Keratinocyte (primary cell): ENCODE data around the gene URAD. TPM values are rescaled to one million over a fixed set of nuclear protein-coding genes. Genes with fewer than 3 reads are reported as not detected.

ENCODE experiments used
- DNase-seq: peaks from one replicate; pipeline ENCODE4 v3.0.0-alpha.2; 2011; ENCODE audit warnings: low read depth, missing footprints, low spot score
- FAIRE-seq: peaks from 2 replicates; lab custom pipeline; 2011; peaks lifted over from hg19 to GRCh38; lab: Jason Lieb, UNC
- H2AFZ ChIP-seq: 2 replicates; pipeline ENCODE4 v1.6.0; 2012; ENCODE audit warnings: low read length, control low read depth, inconsistent platforms; ENCODE audit not compliant: control insufficient read depth
- H3K27ac ChIP-seq: 2 replicates; pipeline ENCODE4 v1.5.1; 2011; ENCODE audit warnings: low read length; ENCODE audit not compliant: control insufficient read depth, insufficient read depth
- H3K27me3 ChIP-seq: 3 replicates; pipeline ENCODE4 v1.6.0; 2011; ENCODE audit warnings: low read length; ENCODE audit not compliant: control insufficient read depth, insufficient read depth; ENCODE audit errors: extremely low read depth
- H3K36me3 ChIP-seq, 2 experiments: 2 replicates in 1 of 2; 3 replicates in 1 of 2; pipeline ENCODE4 v1.5.1; 2011; ENCODE audit warnings: low read length in 2 of 2, mild to moderate bottlenecking in 1 of 2; ENCODE audit not compliant: control insufficient read depth in 2 of 2, insufficient read depth in 2 of 2; ENCODE audit errors: extremely low read depth in 1 of 2
- H3K4me1 ChIP-seq: 3 replicates; pipeline ENCODE4 v1.5.1; 2011; ENCODE audit warnings: low read length; ENCODE audit not compliant: control insufficient read depth, insufficient read depth; ENCODE audit errors: extremely low read depth
- H3K4me2 ChIP-seq: 3 replicates; pipeline ENCODE4 v1.6.0; 2011; ENCODE audit warnings: low read depth, low read length; ENCODE audit not compliant: control insufficient read depth, insufficient read depth; ENCODE audit errors: extremely low read depth
- H3K4me3 ChIP-seq, 3 experiments: fragments of 200-600 bp in 1 of 3; sonication (generic) in 1 of 3; 2 replicates in 2 of 3; 3 replicates in 1 of 3; pipeline ENCODE4 v1.5.1; 2011 to 2016; ENCODE audit warnings: low read length in 3 of 3, mild to moderate bottlenecking in 3 of 3, control low read depth in 2 of 3, inconsistent platforms in 1 of 3, low read depth in 1 of 3, mixed read lengths in 1 of 3, mixed run types in 1 of 3, moderate library complexity in 1 of 3; ENCODE audit not compliant: control insufficient read depth in 2 of 3, insufficient read depth in 2 of 3; ENCODE audit errors: extremely low read depth in 1 of 3
- H3K79me2 ChIP-seq: 2 replicates; pipeline ENCODE4 v1.6.0; 2012; ENCODE audit warnings: low read length; ENCODE audit not compliant: control insufficient read depth, insufficient read depth
- H3K9ac ChIP-seq: 3 replicates; pipeline ENCODE4 v1.6.0; 2011; ENCODE audit warnings: low read length; ENCODE audit not compliant: control insufficient read depth, insufficient read depth; ENCODE audit errors: extremely low read depth
- H3K9me1 ChIP-seq: 3 replicates; pipeline ENCODE4 v1.6.0; 2011; ENCODE audit warnings: low read length; ENCODE audit not compliant: control insufficient read depth, insufficient read depth; ENCODE audit errors: extremely low read depth
- H3K9me3 ChIP-seq: 2 replicates; pipeline ENCODE4 v1.5.1; 2012; ENCODE audit warnings: low read depth, low read length; ENCODE audit not compliant: control insufficient read depth
- H4K20me1 ChIP-seq: 3 replicates; pipeline ENCODE4 v1.6.0; 2011; ENCODE audit warnings: low read length; ENCODE audit not compliant: control insufficient read depth, insufficient read depth; ENCODE audit errors: extremely low read depth
- EZH2 ChIP-seq: IDR thresholded peaks from one replicate; pipeline ENCODE4 v1.6.1; 2012; ENCODE audit warnings: inconsistent platforms, mild to moderate bottlenecking, low read length, moderate library complexity
- dilution Hi-C: fragments of 300-500 bp; cut with MboI; formaldehyde crosslinking; loops from one replicate; pipeline ENCODE4 v1.7.0; 2020; ENCODE audit warnings: low sequenced_read_pairs; ENCODE audit not compliant: extremely low pct_ligation_motif_present
- polyA plus RNA-seq, 5 experiments: library from polyadenylated mRNA; depleted of rRNA in 3 of 5; stranded (reverse) in 3 of 5; stranded (forward) in 1 of 5; unstranded in 1 of 5; fragments of >200 nt; gene quantifications; 1 replicate in 1 of 5; 2 replicates in 3 of 5; 3 replicates in 1 of 5; pipeline versions ENCODE4 v1.2.1 to v1.2.3, GENCODE V29; 2011 to 2012; ENCODE audit warnings: missing spikeins in 2 of 5, low read depth in 1 of 5, low replicate concordance in 1 of 5
- TF ChIP-seq, protein P1 (sequence below), 3 experiments: IDR thresholded peaks in 1 of 3; conservative IDR thresholded peaks in 1 of 3; optimal IDR thresholded peaks in 1 of 3; 2 replicates in 2 of 3; 3 replicates in 1 of 3; pipeline versions ENCODE3 to v1.5.1; 2011; ENCODE audit warnings: low read length in 3 of 3, mild to moderate bottlenecking in 3 of 3, moderate library complexity in 2 of 3, control low read depth in 1 of 3, inconsistent platforms in 1 of 3; ENCODE audit not compliant: insufficient read depth in 2 of 3; ENCODE audit errors: extremely low read depth in 1 of 3

The URAD gene
- polyA plus RNA-seq, 1 donor (not counting 4 experiments of a cell fraction or from before 2014, with no cell fraction given): not detected

- FAIRE-seq: no peak
- Histone ChIP-seq H3K4me2 (no peak overlapping the region), H4K20me1 (no peaks in the 10 kb centered on the region), H3K9ac (no peak overlapping the region), H3K9me1 (no peaks in the 10 kb centered on the region), H3K4me3 (no peak overlapping the region), H3K9me3 (no peaks in the 10 kb centered on the region), H3K36me3 (no peaks in the 10 kb centered on the region), H3K79me2 (no peaks in the 10 kb centered on the region), H3K4me1 (no peaks in the 10 kb centered on the region), H3K27ac (no peak overlapping the region), H3K27me3 (peaks cover 100% of the 10 kb centered on the region), H2AFZ (no peak overlapping the region)
- dilution Hi-C loops: loop anchor here (25.0 kb wide), 1 partner anchor 133 kb away; no protein-coding TSS in a partner anchor
- TF ChIP-seq, protein P1, sequence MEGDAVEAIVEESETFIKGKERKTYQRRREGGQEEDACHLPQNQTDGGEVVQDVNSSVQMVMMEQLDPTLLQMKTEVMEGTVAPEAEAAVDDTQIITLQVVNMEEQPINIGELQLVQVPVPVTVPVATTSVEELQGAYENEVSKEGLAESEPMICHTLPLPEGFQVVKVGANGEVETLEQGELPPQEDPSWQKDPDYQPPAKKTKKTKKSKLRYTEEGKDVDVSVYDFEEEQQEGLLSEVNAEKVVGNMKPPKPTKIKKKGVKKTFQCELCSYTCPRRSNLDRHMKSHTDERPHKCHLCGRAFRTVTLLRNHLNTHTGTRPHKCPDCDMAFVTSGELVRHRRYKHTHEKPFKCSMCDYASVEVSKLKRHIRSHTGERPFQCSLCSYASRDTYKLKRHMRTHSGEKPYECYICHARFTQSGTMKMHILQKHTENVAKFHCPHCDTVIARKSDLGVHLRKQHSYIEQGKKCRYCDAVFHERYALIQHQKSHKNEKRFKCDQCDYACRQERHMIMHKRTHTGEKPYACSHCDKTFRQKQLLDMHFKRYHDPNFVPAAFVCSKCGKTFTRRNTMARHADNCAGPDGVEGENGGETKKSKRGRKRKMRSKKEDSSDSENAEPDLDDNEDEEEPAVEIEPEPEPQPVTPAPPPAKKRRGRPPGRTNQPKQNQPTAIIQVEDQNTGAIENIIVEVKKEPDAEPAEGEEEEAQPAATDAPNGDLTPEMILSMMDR (optimal IDR thresholded peaks at IDR 0.05 in 1 of 3, IDR thresholded peaks at IDR 0.05 in 1 of 3, conservative IDR thresholded peaks at IDR 0.05 in 1 of 3; ENCODE audit: extremely low read depth in 1 of 3, insufficient read depth in 2 of 3, low read length in 3 of 3): no peak
- no peak for TF ChIP-seq EZH2
- DNase-seq: no peak
Measured at GRCh38 chr13:27969866-27970229, 18.6 kb downstream of the URAD start.

DNA sequence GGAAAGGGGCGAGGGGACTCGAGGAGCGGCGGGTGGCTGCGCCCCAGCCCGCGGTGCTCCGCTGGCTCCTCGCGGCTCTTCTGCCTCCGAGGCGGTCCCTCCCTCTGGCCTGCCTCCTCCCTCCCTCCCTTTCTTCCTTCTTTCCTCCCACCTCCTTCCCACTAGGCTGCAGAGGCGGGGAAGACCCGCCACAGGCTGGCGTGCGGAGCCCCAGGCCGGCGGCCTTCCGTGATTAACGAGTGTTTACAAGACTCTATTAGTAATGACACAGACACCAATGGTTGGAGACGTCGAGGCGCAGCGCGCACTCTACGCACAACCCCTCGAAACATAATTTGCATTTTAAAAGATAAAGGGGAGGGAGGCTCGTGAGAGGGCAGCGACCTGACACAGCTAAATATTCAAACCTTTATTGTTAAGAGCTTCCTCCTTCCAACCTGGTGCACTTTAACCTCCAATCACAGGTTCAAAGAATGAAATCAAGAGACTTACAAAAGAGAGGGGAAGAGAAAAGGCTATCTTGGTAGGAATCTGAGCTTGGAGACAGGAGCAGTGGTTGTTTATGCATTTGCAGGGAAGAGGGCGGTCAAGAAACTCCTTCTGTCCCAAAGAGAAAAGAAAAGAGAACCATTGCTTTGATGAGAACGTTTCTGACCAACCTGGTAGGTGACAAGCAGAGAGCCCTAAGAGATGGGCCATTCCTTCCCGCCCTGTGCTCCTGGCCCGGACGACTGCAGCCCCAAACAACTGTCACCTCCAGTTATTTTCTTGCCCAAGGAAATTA is 19.2 kb downstream of the URAD start, which contains the start of gene CDX2:
CDX2 (minus strand) TSS at position 234 of the 784 bp plus-strand sequence. CDS start 309 bp downstream, outside the sequence.
- dilution Hi-C loops: loop anchor here (25.0 kb wide), 1 partner anchor 132 kb away; no protein-coding TSS in a partner anchor
- Histone ChIP-seq H3K9me1 (no peaks in the 10 kb centered on the region), H3K9ac (no peak within 1 kb of the TSS), H4K20me1 (no peaks in the 10 kb centered on the region), H3K27me3 (peaks cover 100% of the 10 kb centered on the region), H3K36me3 (no peaks in the 10 kb centered on the region), H3K79me2 (no peaks in the 10 kb centered on the region), H3K4me2 (peak within 1 kb of the TSS; percentile 37), H2AFZ (no peak within 1 kb of the TSS), H3K9me3 (no peaks in the 10 kb centered on the region), H3K27ac (no peak within 1 kb of the TSS), H3K4me1 (no peaks in the 10 kb centered on the region), H3K4me3 (no peak within 1 kb of the TSS)
- FAIRE-seq (no peak), DNase-seq (no peak)
- TF ChIP-seq, protein P1 (optimal IDR thresholded peaks at IDR 0.05 in 1 of 3, IDR thresholded peaks at IDR 0.05 in 1 of 3, conservative IDR thresholded peaks at IDR 0.05 in 1 of 3; ENCODE audit: extremely low read depth in 1 of 3, insufficient read depth in 2 of 3, low read length in 3 of 3): no peak
- TF ChIP-seq EZH2: peak; percentile 71
